Muscle of arm (tissue), 12 donors: ENCODE data around the gene CDC25A. TPM values are rescaled to one million over a fixed set of nuclear protein-coding genes. Genes with fewer than 3 reads are reported as not detected.
"Not testable (repeated sequence)": the region's sequence is repeated elsewhere in the genome, so short reads cannot be mapped to it uniquely, and the experiment has no call there.

Source experiments
- DNase-seq: peaks from one replicate; pipeline ENCODE4 v3.0.0-alpha.2; 2013
- polyA plus RNA-seq, 12 donors: library from polyadenylated mRNA; unstranded; fragments of 120-200 nt; gene quantifications; one replicate each; pipeline ENCODE4 v1.2.1, GENCODE V29; 2013; ENCODE audit not compliant: insufficient read length in 12 of 12

CDC25A gene
- polyA plus RNA-seq, 12 donors = 3.4 to 6.5 (median 4.5) TPM; not detected in 1

DNA sequence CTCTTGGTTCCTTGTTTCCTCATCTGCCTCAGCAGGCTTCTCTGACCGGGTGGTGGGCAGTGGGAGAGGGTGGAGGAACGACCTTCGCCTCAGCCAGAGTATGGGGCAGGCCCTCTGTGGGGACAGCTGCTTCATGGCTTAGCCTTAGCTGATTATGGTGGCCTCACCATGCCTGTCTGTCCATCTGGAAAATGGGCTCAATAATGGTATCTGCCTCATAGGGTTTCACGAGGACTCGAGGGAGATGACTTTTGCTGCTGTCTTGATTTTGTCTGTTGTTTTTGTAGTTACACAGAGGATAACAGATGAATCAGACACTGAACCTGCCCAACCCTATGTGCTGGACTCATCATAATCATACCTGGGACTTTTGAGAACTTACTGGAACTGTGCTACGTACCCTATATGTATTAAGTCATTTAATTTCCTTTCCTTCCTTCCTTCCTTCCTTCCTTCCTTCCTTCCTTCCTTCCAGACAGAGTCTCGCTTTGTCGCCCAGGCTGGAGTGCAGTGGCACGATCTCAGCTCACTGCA, 46.5 kb downstream of the CDC25A start:
- no peak for DNase-seq

DNA sequence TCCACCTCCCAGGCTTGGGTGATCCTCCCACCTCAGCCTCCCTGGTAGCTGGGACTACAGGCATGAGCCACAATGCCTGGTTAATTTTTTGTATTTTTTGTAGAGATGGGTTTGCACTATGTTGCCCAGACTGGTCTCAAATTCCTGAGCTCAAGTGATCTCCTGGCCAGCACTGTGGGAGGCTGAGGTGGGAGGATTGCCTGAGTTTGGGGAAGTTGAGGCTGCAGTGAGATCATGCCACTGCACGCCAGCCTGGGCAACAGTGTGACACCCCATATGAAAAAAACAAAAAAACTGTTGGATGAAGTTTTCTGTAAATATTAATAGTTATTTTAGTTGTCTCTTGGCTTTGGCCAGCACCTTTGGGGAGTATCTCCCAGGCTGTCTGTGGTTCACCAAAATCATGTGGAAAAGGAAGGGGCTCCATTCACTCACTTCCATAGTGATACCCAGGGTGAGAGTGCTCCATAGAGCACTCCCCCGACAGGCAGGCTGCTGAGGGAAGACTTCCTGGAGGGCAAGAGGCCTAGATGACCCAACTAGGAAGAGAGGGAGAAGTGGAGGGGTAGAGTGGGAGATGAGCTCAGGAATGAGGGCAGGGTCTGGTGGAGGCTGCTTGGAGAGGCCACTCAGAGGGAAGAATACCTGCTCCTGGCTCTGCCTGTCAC, 47.1 kb downstream of the CDC25A start:
- DNase-seq = no peak

DNA sequence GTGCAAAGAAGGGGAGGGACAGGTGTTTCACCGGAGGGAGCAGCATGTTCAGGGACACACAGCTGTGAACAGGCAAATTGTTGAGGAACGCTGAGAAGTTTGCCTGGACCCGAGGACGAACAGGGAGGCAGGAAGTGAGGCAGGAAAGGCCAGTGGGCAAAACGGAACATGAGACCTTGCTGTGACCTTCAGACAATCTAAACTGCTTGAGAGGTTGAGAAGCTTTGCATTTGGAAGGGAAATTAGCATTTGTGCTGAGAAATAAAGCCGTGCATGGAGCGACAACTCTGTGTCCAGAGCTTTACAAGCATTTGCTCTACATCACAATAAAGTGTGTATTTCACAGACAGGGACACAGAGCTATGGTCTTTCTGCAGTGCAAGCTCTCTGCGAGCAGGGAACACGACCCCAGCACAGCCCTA, 47.9 kb downstream of the CDC25A start:
- DNase-seq = no peak

DNA sequence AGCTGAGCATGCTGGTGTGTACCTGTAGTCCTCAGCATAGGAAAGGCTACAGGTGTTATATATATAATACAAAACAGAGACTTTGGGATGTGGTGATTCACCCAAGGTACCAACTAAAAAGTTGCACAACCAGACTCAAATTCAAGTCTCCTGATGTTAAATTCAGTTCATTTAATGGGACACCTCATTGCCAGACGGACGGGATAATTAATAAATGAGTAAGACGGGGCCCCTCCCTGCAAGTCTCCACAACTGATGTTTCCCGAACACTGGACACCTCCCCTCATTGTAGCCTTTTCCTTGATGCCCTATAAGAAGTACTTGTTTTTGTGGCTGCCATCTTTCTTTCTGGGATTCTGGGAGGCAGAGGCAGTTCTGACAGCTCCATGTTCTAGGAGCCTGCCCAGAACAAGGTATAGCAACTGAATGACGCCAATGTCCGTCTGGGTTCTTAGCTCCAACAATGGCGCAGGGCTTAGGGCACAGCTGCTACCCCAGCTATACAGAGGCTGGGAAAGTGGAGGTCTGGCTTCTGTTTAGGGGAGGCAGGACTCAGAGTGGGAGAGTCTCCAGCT, 50.7 kb downstream of the CDC25A start:
- DNase-seq = no peak

DNA sequence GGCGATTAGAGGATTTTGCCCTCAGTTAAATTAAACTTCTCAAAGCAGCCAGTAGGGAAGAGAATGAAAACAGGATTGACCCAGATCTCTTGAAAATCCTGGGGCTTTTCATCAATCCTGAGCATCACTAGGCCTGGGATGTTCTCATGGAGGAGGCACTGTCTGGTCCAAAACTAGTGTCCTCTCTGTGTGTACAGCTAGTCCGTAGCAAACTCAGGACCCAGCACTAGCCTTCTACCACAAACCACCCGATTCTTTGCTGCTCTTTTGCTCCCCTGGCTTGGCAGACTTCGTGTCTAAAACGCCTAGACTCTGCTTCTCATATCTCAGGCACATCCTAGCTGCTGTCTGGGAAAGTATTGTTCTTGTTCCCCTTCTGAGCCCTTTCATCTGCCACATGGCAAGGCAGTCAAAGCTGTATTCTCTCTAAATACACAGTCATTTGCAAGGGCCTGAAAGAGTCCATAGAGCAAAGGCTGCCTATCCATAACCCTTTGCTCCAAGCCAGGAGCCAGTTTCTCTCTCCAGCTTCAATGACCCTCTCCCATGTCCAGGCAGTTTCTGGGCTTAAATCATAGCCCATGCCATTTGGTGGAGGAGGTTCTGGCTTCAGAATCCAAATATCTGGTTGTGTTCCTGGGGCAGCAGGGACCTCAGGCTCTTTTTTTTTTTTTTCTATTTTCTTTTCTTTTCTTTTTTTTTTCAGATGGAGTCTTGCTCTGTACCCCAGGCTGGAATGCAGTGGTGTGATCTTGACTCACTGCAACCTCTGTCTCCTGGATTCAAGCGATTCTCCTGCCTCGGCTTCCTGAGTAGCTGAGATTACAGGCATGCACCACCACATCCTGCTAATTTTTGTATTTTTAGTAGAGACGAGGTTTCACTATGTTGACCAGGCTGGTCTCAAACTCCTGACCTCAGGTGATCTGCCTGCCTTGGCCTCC, 52.4 kb downstream of the CDC25A start:
- DNase-seq = no peak

DNA sequence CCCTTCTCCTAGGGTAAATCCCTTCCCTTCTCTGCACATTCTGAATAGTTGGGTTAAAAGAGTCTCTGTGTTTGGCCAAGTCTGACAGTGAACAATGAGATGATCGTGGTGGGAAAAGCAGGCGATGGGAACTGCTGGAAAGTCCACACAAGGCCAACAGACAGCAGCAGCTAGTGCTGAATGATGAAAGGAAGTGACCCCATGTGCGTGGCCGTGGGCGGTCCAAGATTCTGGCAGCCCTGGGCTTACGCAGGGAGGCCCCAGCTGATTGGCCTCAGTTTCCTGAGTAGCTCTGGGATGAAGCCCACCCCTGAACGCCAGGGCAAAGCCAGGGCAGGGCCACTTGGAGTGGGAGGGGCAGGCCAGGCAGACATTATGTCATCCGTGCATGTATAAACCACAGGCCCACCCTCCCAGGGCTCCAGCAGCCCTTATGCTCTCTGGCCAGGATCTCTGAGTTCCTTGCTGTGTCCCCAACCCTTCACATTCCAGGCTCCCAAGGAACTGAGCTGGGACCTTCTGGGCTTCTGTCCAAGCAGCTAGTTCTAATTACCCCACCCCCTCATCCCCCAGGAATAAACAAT, 57.8 kb downstream of the CDC25A start:
- DNase-seq = peak; percentile 90

DNA sequence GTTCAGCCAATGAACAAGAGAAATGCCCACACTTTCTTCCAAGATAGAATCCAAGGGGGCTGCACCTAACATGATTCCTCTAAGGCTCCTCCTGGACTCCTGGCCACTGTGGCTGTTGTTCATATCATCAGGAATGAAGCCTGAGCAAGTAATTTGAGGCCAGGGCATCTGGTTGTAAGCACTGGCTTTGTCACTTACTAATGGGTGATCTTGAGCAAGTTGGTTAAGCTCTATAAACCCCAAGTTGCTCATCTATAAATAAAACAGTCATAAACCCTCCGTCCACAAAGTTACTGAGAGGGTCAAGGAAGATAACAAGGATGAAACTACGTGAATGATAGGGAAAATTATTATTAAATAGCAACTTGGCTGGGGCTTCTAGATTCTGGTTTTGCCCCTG, 58.3 kb downstream of the CDC25A start:
- DNase-seq = no peak

DNA sequence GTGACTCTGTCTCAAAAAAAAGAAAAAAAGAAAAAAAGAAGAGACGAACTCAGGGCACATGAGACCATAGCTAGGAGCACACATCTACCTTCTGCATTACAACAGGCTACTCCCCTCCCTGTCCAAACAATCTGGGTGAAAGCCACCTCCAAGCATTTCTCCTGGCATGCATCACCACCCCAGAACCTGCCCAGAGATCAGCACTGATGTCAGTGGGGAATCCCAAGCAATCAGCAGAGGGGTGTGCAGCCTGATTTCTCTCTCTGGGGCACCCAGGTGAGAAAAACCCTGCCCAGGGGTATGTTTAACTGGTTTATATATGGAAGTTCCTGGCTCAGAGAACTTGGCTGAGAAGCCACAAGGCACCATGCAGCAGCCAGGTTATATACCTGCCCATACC, 59.4 kb downstream of the CDC25A start:
- no peak for DNase-seq

DNA sequence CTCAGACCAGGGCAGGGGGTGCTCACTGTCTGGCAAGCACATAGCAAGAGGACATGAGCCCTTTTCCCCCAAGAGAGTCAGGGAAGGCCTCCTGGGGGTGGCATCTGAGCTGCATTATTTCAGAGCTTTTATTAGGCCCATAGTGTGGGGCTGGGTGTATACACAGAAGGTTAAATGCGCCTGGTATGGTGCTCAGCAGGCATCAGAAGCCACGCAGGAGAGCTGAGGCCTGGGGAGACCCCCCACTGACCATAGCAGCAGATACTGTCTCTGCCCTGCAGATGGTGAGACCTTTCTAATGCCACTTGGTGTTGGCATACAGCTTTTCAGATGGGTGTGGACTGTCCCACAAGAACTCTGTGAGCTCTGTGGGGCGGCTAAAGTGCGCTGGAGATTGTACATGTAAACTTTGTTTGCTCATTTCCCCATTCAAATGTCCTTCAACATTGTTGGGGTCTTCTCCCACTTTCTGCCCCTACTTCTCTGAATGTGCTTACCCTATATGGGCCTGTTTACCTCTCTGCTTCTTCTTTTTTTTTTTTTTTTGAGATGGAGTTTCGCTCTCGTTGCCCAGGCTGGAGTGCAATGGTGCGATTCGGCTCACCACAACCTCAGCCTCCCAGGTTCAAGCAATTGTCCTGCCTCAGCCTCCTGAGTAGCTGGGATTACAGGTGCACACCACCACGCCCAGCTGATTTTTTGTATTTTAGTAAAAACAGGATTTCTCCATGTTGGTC, 62.2 kb downstream of the CDC25A start:
- DNase-seq = no peak

DNA sequence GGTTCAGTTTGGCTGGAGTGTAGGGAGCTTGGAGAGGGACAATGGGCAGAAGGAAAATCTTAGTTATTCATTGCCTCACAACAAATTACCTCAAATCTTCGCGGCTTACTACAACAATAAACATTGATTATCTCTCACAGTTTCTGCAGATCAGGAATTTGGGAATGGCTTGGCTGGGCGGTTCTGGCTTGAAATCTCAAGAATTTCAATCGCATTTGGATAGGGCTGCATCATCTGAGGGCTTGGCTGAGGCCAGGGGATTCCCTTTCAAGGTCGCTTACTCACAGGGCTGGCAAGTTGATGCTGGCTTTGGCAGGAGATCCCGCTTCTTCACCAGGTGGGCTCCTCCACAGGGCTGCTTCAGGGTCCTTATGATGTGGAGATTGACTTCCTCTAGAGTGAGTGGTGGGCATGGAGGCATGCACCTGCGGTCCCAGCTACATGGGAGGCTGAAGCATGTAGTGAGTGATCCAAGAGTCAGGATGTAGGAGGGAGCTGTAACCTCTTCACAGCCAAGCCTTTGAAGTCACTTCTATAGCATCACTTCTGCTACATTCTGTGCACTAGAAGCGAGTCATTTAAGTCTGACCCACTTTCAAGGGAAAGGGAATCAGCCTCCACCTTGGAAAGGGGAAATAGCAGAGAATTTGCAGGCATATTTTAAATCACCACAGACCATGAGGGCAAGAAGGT, 63.1 kb downstream of the CDC25A start:
- DNase-seq = no peak

DNA sequence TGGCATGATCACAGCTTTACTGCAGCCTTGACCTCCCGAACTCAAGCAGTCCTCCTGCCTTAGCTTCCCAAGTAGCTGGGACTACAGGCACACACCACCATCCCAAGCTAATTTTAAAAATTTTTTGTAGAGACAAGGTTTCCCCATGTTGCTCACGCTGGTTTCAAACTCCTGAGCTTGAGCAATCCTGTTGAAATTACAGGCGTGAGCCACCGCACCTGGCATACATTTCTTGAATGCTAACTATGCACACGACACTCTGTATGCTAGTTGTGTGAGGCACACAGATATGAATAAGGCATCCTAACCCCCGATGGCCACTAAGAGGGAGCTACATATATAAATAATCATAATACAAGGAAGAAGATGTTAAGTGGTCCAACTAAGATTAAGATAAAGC, 64.9 kb downstream of the CDC25A start:
- no peak for DNase-seq

DNA sequence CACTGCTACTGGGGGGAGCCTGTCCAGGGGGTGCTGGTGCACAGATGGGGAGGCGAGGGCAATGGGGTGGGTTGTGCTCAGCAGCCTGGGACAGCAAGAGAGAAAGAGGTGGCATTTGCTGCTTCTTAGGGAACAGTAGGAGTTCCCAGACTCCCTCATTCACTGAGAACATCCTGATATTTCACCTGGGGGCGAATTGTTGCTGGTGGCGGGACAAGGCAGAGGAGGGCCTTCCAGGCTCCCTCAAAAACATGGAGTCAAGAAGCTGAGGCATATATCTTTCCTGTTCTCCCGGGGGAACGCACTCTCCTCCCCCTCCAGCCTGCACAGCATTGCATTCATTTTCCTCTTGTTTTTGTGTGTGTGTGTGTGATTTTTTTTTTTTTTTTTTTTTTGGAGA, 65.7 kb downstream of the CDC25A start:
- no peak for DNase-seq

DNA sequence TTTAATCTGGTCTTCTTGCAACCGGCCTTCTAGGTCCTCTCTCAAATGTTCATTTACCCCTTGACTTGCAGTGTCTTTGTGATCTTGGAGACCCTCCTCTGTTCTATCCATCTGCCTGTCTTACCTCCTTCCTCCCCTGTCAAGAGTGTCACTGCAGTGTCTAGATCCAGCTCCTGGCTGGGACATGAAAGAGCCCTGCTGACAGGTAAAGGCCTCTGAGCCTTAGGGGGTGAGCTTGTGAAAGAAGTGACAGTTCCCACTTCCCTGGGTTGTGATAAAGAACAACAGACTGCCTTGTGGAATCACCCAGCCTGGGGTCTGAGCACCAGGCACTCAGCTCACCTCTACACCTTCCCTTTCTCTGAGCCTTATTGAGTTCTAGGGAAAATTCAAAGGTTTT, 68.0 kb downstream of the CDC25A start:
- DNase-seq = no peak

DNA sequence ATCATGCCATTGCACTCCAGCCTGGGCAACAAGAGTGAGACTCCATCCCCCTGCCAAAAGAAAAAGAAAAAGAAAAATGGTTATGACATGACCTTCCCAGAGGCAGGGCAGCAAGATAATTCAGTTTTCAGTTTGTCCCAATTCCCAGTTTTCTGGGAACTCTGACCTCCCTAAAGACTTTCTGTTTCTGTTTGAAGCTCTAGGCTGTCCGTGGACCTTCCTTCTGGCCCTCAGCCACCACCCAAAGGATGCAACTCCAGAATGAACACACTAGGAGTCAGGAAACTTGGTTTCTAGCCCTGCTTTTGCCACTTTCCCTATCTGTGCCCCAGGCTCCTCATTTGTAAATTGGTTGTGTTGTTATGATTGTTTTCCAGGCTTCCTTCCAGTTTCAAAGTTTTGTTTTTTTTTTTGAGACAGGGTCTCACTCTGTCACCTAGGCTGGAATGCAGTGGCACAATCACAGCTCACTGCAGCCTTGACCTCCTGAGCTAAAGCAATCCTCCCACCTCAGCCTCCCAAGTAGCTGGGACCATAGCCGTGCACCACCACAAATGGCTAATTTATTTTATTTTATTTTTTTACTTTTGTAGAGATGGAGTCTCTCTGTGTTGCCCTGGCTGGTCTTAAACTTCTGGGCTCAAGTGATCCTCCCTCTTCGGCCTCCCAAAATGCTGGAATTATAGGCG, 68.6 kb downstream of the CDC25A start:
- DNase-seq = peak; percentile 30

DNA sequence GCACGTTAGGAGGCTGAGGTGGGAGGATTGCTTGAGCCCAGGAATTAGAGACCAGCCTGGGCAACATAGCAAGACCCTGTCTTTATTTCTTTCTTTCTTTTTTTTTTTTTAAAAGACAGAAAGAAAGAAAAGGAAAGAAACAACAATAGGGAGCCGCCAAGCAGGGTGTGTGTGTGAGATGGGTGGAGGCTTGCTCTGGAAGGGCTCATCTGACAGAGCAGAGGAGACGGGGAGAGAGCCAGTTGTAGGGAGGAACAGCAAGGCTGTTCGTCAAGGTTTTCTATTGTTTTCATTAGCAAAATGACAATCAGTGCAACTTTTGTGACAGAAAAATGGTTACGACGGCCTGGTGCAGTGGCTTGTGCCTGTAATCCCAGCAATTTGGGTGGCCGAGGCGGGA, 69.3 kb downstream of the CDC25A start:
- DNase-seq = no peak

DNA sequence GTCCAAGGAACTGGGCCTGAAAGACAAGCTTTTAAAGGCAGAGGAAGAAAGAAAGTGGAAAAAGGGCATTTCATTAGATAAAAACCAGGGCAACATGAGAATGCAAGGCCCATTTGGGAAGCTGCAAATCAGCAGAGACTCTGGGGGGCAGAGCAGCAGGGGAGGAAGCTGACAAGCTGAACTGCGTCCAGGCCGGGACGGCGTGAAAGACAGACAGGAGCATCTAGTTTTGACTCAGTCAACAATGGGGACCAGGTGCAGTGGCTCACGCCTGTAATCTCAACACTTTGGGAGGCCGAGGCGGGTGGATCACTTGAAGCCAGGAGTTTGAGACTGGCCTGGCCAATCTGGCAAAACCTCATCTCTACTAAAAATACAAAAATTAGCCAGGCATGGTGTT, 69.9 kb downstream of the CDC25A start:
- no peak for DNase-seq

DNA sequence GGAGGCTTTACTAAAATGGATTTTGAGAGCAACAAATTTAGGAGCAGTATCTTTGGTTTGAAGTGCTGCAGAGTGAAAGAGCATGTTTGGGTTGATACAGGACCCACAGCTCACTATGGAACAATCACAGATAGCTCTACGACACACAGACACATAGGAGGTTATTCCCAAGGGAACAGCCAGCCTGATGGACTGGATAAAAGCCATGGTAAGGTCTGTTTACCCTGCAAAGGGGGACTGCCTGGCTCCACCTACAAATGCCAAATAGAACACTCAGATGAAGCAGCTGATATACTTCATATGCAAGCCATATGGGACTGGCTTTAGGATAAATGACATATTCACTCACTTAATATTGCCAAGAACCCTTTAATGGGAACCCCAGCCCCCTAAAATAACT, 75.4 kb downstream of the CDC25A start:
- DNase-seq = no peak

DNA sequence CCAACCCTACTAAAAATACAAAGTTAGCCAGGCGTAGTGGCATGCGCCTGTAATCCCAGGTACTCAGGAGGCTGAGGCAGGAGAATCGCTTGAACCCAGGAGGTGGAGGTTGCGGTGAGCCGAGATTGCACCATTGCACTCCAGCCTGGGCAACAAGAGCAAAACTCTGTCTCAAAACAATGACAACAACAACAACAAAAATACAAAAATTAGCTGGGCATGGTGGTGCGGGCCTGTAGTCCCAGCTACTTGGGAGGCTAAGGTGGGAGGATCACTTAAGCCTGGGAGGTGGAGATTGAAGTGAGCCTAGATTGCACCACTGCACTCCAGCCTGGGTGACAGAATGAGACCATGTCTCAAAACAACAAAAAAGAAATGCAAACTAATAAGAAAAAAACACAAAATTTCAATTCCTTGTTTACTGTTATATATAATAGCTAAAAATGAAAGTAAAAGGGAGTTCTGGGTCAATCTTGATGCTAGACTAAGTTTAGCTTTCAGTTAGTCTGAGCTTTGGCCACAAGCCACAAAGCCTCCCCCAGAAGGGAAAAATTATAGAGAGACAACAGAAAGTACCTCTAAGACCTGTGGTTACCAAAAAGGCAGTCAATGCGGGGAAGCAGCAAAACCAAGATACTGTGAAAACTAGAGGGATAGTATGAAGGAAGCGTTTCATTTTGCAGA, 76.0 kb downstream of the CDC25A start:
- not testable (repeated sequence) for DNase-seq

DNA sequence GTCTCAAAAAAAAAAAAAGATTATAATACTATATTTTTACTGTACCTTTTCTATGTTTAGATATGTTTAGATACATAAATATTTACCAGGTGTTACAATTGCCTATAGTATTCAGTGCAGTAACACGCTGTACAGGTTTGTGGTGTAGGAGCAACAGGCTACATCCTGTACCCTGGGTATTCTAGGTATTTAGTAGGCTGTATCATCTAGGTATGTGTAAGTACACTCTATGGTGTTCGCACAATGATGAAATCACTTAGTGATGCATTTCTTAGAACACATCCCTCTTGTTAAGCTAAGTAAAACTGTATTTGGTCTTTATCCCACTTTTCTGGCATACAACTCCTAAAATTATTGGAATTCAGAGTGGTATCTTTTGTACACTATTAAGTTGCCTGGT, 77.8 kb downstream of the CDC25A start:
- DNase-seq = no peak

DNA sequence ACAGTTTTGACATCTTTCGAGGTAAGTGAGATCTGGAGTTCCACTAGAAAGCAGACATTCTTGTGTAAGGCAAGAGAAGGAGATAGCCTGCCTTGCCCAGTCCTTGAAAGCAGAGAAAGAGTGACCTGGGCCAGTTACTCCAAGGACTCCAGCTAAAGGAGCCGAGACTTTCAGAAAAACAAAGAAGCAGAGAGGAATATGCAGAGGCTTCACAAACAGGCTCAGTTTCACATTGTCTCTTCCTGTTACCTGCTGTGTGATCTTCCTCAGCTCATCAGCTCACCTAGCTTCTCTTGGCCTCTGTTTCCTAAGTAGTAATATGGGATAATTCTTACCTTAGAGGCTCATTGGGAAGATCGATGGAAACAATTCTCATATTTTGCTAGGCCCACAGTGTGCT, 81.0 kb downstream of the CDC25A start:
- no peak for DNase-seq
